ENCODE measurements around the gene LRRC8D.

Gene LRRC8D

GRCh38 chr1:89941110-89941766 lies 120.4 kb downstream of the LRRC8D start:
- DNase-seq (ENCODE audit: low read depth): no peak

DNA sequence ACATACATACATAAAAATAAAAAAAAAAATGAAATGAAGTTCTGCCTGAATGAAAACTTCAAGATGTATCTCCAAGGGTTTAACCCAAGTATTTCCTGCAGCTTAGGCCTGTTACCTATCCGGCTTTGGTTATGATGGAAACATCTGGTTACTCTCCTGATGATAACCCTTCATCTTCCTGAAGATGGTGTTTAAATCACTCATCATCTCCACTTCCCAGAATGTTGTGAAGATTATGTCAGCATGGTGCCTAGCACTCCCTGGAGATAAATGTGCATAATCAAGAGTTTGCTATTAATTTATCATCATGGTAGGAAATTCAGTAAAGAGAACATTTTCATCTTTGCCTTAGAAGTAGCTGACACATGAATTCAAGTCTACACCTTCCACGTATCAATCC lies 121.2 kb downstream of the LRRC8D start:
- no peak for DNase-seq (ENCODE audit: low read depth)

DNA sequence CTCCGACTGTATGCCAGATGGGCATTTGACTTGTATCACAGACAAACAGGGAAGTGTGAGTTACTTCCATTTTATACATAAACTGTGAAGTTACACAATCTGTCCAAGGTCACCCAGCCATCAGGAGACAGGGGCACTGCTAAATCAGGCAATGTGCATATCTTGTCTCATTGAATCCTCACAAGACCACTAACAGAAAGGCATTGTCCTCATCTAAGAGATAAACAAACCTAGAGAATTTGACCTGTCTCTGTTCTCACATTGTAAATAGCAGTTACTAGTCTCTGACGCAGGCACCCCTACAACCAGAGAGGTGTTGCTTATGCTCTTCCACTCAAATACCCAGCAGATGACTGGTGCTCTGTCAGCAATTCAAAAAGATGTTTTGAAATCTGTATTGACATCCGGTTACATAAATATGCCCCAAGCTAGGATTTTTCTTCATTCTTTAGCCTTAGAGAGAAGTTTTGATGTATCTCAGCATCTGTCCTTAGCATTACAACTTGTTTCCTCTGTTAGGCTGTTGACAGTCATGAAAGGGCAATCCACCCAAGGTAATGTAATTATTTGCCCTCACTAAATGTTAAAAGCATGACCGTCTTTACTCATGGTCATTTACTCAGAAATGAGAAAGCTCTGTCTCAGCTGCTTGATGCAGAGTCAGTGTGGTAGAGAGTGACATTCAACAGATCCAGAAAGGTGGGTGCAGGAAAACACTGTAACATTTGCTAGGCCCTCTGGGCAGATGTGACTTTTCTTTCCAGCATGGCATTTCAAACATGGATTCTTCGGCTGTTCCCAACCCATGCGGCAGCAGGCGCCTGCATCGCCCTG lies 122.2 kb downstream of the LRRC8D start:
- DNase-seq (ENCODE audit: low read depth): no peak

DNA sequence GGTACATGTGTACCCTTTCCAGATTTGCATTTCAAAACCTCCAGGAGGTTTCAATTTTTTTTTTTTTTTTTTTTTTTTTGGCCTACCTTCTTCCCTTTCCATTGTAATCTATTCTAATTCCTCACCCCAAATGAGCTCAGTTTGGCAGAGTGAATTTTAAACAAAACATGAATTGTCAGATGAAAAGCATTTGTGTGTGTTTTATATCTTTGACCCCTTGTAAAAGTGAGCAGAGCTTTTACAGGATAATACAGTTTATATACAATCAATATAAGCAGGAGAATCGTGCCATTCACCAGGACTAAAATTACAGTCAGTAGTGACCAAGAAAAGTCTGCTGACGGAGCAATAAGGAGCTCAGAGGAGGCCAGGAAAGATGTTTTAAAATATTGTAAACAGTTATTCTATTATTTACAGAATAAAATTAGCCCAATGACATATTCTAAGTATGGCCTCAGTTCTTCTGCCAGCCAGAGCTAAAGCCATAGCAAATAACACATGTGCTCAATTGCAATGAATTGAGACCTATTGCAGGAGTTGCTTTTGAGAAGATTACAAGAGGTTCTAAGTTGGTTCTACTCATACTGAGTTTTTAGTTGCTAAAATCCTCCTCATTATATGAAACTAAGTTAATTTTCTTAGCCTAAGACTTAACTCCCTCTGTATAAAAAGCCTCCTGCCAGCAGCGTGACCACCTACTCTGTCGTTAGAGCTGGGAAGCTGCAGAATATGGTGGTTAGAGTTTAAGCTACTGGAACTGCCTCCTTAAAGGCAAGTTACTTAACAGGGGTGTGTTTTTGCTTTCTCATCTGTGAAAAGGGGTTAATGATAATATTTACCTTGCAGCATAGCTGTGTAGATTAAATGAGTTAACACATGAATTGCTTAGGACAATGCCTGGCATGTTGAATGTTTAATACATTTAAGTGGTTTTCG lies 123.3 kb downstream of the LRRC8D start:
- DNase-seq (ENCODE audit: low read depth): no peak

DNA sequence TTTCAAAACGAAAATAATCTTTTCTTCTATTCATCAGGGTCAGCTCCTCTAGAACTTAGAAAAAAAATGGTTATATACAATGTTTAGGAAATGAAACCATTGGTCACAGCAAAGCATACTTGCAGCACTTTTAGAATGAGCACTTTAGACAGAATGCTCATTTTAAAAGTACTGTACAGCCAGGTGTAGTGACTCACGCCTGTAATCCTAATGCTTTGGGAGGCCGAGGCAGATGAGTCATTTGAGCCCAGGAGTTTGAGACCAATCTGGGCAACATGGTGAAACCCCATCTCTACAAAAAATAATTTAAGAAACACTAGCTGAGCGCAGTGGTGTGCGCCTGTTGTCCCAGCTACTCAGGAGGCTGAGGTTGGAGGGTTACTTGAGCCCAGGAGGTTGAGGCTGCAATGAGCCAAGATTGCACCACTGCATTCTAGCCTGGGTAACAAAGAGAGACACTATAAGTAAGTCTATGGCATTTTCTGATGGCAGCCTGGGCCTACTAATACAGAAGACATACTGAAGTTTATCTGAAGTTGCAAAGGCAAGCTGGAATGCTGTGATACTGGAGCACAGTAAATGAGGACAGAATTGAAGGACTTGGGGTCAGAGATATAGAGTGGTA lies 125.1 kb downstream of the LRRC8D start:
- no peak for DNase-seq (ENCODE audit: low read depth)

GRCh38 chr1:89946532-89946931 lies 125.7 kb downstream of the LRRC8D start:
- DNase-seq (ENCODE audit: low read depth): no peak

- DNase-seq (ENCODE audit: low read depth): no peak
Measured at GRCh38 chr1:89948722-89949345, 128.0 kb downstream of the LRRC8D start.

DNA sequence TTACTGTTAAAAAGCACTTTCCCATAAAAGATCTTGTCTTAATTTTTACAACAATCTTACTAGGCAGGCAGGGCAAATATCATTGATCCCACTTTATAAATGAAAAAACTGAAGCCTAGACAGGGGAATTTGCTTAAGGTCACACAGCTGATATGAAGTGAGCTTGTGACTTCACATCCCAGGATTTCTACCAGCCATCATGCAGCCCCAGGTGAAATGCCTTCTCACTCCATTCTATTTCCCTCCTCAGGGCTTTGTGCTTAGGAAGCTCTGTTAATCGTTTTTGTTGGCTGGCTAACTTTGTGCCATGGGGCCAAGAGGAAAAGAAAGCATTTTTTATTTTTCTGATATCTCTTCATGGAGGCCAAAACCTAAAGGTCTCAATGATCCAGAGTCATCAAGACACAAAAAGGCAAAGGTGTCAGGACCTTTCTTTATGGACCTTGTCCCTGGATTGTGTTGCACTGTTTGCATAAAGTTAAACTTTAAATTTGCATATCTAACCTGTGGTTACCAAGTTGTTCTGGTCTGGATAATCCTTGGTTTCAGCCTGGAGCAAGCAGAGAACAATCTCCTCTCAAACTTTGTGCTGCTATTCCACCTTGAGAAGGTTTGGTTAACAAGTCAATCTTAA lies 129.3 kb downstream of the LRRC8D start:
- no peak for DNase-seq (ENCODE audit: low read depth)

DNA sequence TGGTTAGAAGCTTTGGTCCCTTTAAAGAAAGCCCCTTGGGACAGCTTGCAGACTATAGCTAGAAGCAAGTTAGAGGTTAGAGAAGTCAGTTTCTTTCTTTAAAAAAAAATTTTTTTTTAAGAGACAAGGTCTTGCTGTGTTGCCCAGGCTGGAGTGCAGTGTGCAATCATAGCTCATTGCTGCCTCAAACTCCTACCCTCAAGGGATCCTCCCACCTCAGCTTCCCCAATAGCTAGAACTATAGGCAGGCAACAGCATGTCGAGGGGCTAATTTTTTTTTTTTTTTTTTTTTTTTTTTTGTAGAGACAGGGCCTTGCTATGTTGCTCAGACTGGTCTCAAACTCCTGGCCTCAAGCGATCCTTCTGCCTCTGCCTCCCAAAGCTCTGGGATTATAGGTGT lies 129.9 kb downstream of the LRRC8D start:
- DNase-seq (ENCODE audit: low read depth): no peak

- DNase-seq (ENCODE audit: low read depth): no peak
Measured at GRCh38 chr1:89951766-89952604, 131.2 kb downstream of the LRRC8D start.

GRCh38 chr1:89952605-89953130 lies 131.8 kb downstream of the LRRC8D start:
- no peak for DNase-seq (ENCODE audit: low read depth)

DNA sequence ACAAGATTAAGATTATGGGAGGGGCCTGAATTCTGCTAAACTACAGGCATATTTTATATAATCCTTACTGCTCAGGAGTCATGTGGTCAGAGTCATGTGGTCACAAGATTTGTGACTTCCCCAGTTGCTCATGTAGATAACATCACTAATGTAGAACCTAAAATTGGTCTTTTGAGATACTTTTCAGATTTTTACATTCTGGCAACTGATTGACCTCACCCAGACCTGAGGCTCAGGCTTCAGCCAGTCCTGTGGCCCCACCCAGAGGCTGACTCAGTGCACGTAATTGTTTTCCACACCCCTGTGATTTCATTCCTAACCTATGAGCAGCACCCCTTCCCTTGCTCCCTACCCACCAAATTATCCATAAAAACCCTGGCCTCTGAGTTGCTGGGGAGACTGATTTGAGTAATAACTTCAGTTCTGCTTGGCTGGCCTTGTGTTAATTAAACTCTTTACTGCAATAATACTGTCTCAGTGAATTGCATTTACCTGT lies 132.3 kb downstream of the LRRC8D start:
- no peak for DNase-seq (ENCODE audit: low read depth)

DNA sequence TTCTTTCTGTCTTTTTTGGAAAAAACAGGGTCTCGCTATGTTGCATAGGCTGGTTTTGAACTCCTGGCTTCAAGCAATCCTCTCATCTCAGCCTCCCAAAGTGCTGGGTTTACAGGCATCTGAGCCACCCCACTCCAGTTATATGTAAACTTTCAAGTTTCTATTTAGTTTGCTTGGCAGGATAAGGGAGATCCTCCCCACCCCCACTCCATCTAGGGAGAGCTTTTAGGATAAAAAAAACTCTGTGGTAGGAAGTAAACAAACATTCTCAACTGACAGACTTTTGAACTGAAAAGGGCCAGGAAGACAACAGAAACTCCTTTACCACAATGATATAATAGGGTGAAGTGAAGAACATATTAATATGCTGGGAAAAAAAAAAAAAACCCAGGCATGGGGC lies 133.1 kb downstream of the LRRC8D start:
- DNase-seq (ENCODE audit: low read depth): no peak

DNA sequence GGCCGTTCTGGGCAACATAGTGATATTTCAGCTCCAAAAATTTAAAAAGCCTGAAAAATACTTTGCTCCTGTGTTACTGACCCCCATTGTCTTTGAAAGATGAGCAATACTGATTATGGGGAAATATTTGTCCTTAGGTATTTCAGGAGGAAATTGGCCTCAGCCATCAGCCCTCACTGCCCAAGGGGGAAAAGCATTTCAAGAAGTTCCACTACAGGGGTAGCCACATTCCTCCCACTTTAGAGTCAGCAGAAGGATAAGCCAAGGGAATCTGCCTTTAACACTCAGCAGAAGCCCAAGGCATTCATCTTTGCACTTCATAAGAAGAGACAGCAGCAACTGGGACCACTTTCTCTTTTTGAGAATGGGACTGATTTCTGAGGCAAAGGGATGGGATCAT lies 133.6 kb downstream of the LRRC8D start:
- no peak for DNase-seq (ENCODE audit: low read depth)

DNA sequence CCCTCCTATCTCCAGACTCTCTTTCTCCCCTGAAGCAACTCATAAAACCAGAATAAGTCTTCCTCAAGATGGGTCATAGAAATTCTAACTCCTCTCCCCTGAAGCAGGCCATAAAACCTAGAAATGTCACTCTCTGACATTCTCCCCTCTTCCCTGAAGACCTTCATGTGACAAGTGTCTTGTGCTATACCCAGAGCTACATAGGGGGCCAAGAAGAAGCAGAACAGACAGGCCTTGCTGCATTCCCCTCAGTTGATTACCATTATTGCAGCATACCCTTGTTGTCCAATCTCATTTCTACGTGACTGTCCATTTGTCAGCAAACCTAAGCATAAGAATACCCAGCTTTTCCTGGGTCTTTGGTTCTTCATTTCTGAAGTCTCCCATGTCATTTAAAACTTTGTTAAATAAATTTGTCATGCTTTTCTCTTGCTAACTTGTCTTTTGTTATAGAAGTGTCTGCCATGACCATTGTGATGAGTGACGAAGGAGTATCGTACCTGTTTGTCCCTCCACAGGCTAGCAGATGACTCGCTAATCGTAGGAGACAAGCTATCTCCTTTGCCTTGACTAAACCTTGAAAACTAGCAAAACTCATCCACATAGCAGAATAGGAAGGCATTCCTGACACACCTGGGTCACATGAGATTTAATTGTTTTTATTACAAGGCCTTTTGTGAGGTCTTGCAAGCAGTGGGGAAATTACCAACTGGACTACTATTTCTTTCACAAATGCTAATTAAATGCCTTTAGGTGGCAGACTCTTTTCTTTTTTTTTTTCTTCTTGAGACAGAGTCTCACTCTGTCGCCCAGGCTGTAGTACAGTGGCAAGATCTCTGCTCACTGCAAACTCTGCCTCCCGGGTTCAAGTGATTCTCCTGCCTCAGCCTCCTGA lies 134.7 kb downstream of the LRRC8D start:
- no peak for DNase-seq (ENCODE audit: low read depth)

DNA sequence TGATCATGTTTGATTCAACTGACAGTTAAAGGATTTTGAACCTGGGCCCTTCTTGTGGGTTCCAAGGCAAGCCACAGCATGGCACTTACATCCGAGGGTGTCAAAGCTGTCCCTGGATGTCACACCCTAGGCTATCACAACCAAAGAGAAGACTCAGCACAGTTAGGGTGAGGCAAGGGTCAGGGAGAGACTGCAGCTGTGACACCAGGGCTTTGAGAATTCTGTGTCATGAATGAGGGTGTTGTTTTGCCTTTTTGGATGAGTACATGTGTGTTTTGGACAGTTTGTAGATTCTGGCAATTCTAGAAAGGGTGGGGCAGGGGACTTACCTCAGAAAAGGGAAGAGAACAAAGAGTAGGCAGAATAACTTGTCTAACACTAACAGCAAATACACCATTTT lies 136.3 kb downstream of the LRRC8D start:
- DNase-seq (ENCODE audit: low read depth): no peak

GRCh38 chr1:89958851-89959654 lies 138.2 kb downstream of the LRRC8D start:
- DNase-seq (ENCODE audit: low read depth): no peak

- DNase-seq (ENCODE audit: low read depth): no peak
Measured at GRCh38 chr1:89959719-89960118, 138.9 kb downstream of the LRRC8D start.
